Upper lobe of left lung (tissue), 4 donors: ENCODE results near the gene GNPTAB.

ENCODE experiments used
- CTCF ChIP-seq, 6 experiments: fragments of 450-650 bp in 4 of 6; fragments of 200-600 bp in 2 of 6; sonication (generic) in 2 of 6; IDR thresholded peaks; one replicate each; pipeline ENCODE4 v1.5.1; 2016 to 2019; ENCODE audit warnings: antibody characterized with exemption in 6 of 6
- POLR2AphosphoS5 ChIP-seq, 2 donors: sonication (generic); formaldehyde crosslinking; IDR thresholded peaks; one replicate each; pipeline ENCODE4 v1.5.1; 2017; ENCODE audit warnings: antibody characterized with exemption in 2 of 2

GRCh38 chr12:101863981-101864380, 33.2 kb upstream of the GNPTAB start:
- TF ChIP-seq CTCF (IDR thresholded peaks at IDR 0.05) (no peak), POLR2AphosphoS5 (IDR thresholded peaks at IDR 0.05) (no peak)
